ENCODE data around the gene ANKRD65.
A peak's percentile ranks its signal among the peaks of the same experiment; 100 is the strongest.
"Not testable (repeated sequence)": the region's sequence is repeated elsewhere in the genome, so short reads cannot be mapped to it uniquely, and the experiment has no call there.

The ANKRD65 gene

DNA sequence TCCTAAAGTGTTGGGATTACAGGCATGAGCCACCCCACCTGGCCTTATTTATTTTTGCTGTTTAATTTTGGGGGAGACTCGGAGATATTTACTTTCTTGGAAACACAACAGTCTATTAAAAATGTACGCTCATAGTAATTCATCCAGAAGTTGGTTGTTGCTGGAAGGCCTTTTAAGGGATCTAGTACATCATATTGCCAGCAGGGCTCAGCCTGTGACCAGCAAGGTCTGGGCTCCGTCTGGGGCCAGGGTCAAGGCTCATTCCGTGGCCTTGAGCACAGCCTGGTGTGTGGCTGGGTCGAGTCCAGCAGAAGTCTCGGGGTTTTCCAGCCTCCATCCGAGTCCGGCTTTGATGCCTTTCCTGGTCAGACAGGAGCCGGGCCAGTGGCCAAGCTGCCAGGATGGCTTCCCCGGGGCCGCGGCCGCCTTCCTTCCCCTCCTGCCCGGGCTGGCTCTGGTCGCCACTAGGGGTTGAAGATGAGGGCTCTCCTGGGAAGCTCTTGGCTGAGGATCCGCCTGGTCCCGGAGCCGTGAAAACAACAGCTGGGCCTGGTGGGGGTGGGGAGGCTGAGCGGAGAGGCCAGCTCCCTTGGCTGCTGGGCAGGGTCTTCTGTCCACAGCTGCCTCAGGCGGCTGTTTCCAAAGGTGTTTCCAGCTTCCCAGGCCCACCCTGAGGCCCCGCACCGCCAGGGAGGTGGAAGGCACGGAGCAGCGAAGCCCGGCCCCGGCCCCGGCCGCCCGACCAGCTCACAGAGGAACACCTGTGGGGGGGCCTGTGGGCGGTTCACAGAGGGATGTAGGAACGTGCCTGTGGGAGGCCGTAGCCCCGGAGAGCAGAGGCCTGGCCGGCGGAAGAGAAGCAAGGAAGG is 9.3 kb upstream of the ANKRD65 start:
- Mint-ChIP-seq H3K27ac (no peak overlapping the region), H3K4me1 (ENCODE audit: low read depth) (no peaks in the 10 kb centered on the region), H3K4me3 (no peak overlapping the region), H3K27me3 (ENCODE audit: low read depth) (peaks cover 18% of the 10 kb centered on the region), H3K9me3 (no peaks in the 10 kb centered on the region), H3K36me3 (ENCODE audit: low read depth) (no peaks in the 10 kb centered on the region)
- no peak for DNase-seq (ENCODE audit: low spot score)

DNA sequence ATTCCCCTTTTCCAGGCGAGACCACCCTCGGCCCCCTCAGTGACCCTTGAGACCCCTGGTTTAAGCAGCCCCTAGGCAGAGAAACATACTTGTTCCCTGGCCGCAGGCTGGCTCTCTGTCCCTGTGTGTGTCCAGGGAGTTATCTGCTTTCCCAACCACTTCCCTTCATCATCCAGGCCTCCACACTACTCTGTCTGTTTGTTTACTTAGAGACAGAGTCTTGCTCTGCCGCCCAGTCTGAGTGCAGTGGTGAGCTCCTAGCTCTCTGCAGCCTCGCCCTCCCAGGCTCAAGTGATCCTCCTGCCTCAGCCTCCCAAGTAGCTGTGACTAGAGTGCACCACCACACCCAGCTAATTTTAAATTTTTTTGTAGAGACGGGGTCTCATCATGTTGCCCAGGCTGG is 8.6 kb upstream of the ANKRD65 start:
- H3K4me1 Mint-ChIP-seq (ENCODE audit: low read depth), result no peaks in the 10 kb centered on the region
- peaks cover 19% of the 10 kb centered on the region for H3K27me3 Mint-ChIP-seq (ENCODE audit: low read depth)
- no peak overlapping the region for H3K4me3 Mint-ChIP-seq
- no peaks in the 10 kb centered on the region for H3K36me3 Mint-ChIP-seq (ENCODE audit: low read depth)
- DNase-seq (ENCODE audit: low spot score), result no peak
- no peaks in the 10 kb centered on the region for H3K9me3 Mint-ChIP-seq
- H3K27ac Mint-ChIP-seq, result no peak overlapping the region

- not testable (repeated sequence) for H3K36me3 Mint-ChIP-seq (ENCODE audit: low read depth); DNase-seq (ENCODE audit: low spot score); H3K27ac Mint-ChIP-seq; H3K9me3 Mint-ChIP-seq; H3K4me1 Mint-ChIP-seq (ENCODE audit: low read depth); H3K4me3 Mint-ChIP-seq
- peaks cover 19% of the 10 kb centered on the region for H3K27me3 Mint-ChIP-seq (ENCODE audit: low read depth)
These were observed 7.9 kb upstream of the ANKRD65 start for GRCh38 chr1:1428967-1429366.

DNA sequence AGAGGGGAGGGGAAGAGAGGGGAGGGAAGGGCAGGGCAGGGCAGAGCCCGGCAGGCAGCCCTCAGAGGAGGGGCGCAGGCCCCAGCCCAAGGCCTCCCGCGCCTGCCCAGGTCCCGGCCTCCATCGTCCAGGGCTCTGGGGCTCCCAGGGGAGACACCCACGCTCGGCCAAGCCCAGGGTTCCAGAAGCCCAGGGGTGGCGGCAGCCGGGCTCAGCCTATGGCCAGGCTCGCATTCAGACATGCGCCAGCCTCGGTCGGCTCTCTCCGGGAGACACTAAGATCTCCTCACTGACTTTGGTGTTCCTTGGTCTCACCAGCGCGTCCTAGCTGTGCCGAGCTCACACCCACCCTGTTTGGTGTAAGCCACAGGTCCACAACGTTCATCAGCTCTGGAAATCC is 7.1 kb upstream of the ANKRD65 start:
- H3K27me3 Mint-ChIP-seq (ENCODE audit: low read depth), result peaks cover 19% of the 10 kb centered on the region

GRCh38 chr1:1427820-1428148 is 6.7 kb upstream of the ANKRD65 start:
- Mint-ChIP-seq H3K27ac (no peak overlapping the region), H3K9me3 (no peaks in the 10 kb centered on the region), H3K4me3 (no peak overlapping the region), H3K27me3 (ENCODE audit: low read depth) (peaks cover 19% of the 10 kb centered on the region), H3K4me1 (ENCODE audit: low read depth) (no peaks in the 10 kb centered on the region), H3K36me3 (ENCODE audit: low read depth) (no peaks in the 10 kb centered on the region)
- no peak for DNase-seq (ENCODE audit: low spot score)

More for the DNA sequence above, 7.1 kb upstream of the ANKRD65 start:
- Mint-ChIP-seq H3K4me1 (ENCODE audit: low read depth) (no peaks in the 10 kb centered on the region), H3K9me3 (no peaks in the 10 kb centered on the region), H3K36me3 (ENCODE audit: low read depth) (no peaks in the 10 kb centered on the region), H3K27ac (no peak overlapping the region), H3K4me3 (no peak overlapping the region)
- no peak for DNase-seq (ENCODE audit: low spot score)

- Mint-ChIP-seq H3K4me1 (ENCODE audit: low read depth) (peaks cover 2% of the 10 kb centered on the region), H3K9me3 (no peaks in the 10 kb centered on the region), H3K27ac (no peak overlapping the region), H3K27me3 (ENCODE audit: low read depth) (peaks cover 19% of the 10 kb centered on the region), H3K4me3 (no peak overlapping the region), H3K36me3 (ENCODE audit: low read depth) (no peaks in the 10 kb centered on the region)
- no peak for DNase-seq (ENCODE audit: low spot score)
These were observed 6.2 kb upstream of the ANKRD65 start for GRCh38 chr1:1427106-1427819.

GRCh38 chr1:1426496-1427105 is 5.5 kb upstream of the ANKRD65 start:
- H3K4me3 Mint-ChIP-seq, result peak overlapping the region; percentile 12
- peaks cover 2% of the 10 kb centered on the region for H3K4me1 Mint-ChIP-seq (ENCODE audit: low read depth)
- no peaks in the 10 kb centered on the region for H3K36me3 Mint-ChIP-seq (ENCODE audit: low read depth)
- no peak for DNase-seq (ENCODE audit: low spot score)
- peaks cover 19% of the 10 kb centered on the region for H3K27me3 Mint-ChIP-seq (ENCODE audit: low read depth)
- no peak overlapping the region for H3K27ac Mint-ChIP-seq
- H3K9me3 Mint-ChIP-seq, result no peaks in the 10 kb centered on the region

GRCh38 chr1:1425753-1426495 is 4.8 kb upstream of the ANKRD65 start:
- Mint-ChIP-seq H3K4me3 (peak overlapping the region; percentile 12), H3K9me3 (no peaks in the 10 kb centered on the region)

GRCh38 chr1:1425426-1425752 is 4.3 kb upstream of the ANKRD65 start:
- no peak overlapping the region for H3K4me3 Mint-ChIP-seq
- peaks cover 2% of the 10 kb centered on the region for H3K4me1 Mint-ChIP-seq (ENCODE audit: low read depth)
- peaks cover 19% of the 10 kb centered on the region for H3K27me3 Mint-ChIP-seq (ENCODE audit: low read depth)
- H3K9me3 Mint-ChIP-seq, result no peaks in the 10 kb centered on the region
- no peaks in the 10 kb centered on the region for H3K36me3 Mint-ChIP-seq (ENCODE audit: low read depth)
- no peak for DNase-seq (ENCODE audit: low spot score)
- no peak overlapping the region for H3K27ac Mint-ChIP-seq

More at GRCh38 chr1:1425753-1426495, 4.8 kb upstream of the ANKRD65 start:
- DNase-seq (ENCODE audit: low spot score), result no peak
- H3K27ac Mint-ChIP-seq, result no peak overlapping the region
- H3K4me1 Mint-ChIP-seq (ENCODE audit: low read depth), result peaks cover 2% of the 10 kb centered on the region
- H3K27me3 Mint-ChIP-seq (ENCODE audit: low read depth), result peaks cover 19% of the 10 kb centered on the region
- no peaks in the 10 kb centered on the region for H3K36me3 Mint-ChIP-seq (ENCODE audit: low read depth)

- no peak overlapping the region for H3K27ac Mint-ChIP-seq
- no peak for DNase-seq (ENCODE audit: low spot score)
- H3K9me3 Mint-ChIP-seq, result no peaks in the 10 kb centered on the region
- peaks cover 15% of the 10 kb centered on the region for H3K27me3 Mint-ChIP-seq (ENCODE audit: low read depth)
- H3K4me3 Mint-ChIP-seq, result no peak overlapping the region
- H3K36me3 Mint-ChIP-seq (ENCODE audit: low read depth), result no peaks in the 10 kb centered on the region
- peaks cover 2% of the 10 kb centered on the region for H3K4me1 Mint-ChIP-seq (ENCODE audit: low read depth)
These were observed 3.6 kb upstream of the ANKRD65 start for GRCh38 chr1:1424707-1425106.

GRCh38 chr1:1423245-1423597 is 2.1 kb upstream of the ANKRD65 start:
- Mint-ChIP-seq H3K4me1 (ENCODE audit: low read depth) (peaks cover 2% of the 10 kb centered on the region), H3K27ac (no peak overlapping the region), H3K27me3 (ENCODE audit: low read depth) (peaks cover 12% of the 10 kb centered on the region), H3K4me3 (no peak overlapping the region), H3K9me3 (no peaks in the 10 kb centered on the region), H3K36me3 (ENCODE audit: low read depth) (no peaks in the 10 kb centered on the region)
- DNase-seq (ENCODE audit: low spot score), result no peak

GRCh38 chr1:1422465-1423244 is 1.6 kb upstream of the ANKRD65 start:
- DNase-seq (ENCODE audit: low spot score), result no peak
- no peak overlapping the region for H3K27ac Mint-ChIP-seq
- peaks cover 4% of the 10 kb centered on the region for H3K4me1 Mint-ChIP-seq (ENCODE audit: low read depth)

DNA sequence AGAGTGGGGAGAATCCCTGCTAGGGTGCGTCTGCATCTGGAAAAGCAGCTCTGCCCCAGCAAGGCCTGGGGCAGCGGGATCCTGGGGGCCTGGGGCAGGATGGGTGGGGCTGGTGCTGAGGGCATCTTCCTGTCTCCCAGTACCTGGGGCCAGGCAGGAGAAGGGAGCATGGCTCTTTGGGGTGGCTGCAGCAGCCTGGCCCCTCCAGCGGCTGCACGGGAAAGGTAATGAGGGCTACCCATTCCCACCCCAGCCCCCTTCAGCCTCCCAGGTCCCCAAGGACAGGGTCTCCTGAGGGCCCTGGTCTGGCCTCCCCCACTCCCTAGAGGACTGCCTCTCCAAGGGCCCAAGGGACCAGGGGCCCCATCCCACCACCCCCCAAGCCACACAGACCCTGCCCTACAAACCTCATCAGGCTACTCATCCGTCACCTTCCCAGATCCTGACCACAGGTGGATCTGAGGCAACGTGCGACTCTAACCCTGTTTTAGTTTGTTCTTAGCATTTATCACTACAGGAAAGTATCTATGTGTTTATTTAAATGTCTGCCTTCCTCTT is 910 bp upstream of the ANKRD65 start:
- no peak overlapping the region for H3K4me3 Mint-ChIP-seq
- no peaks in the 10 kb centered on the region for H3K36me3 Mint-ChIP-seq (ENCODE audit: low read depth)
- peaks cover 12% of the 10 kb centered on the region for H3K27me3 Mint-ChIP-seq (ENCODE audit: low read depth)

More at GRCh38 chr1:1422465-1423244, 1.6 kb upstream of the ANKRD65 start:
- Mint-ChIP-seq H3K27me3 (ENCODE audit: low read depth) (peaks cover 12% of the 10 kb centered on the region), H3K9me3 (no peaks in the 10 kb centered on the region), H3K36me3 (ENCODE audit: low read depth) (no peaks in the 10 kb centered on the region), H3K4me3 (no peak overlapping the region)

More for the DNA sequence above, 910 bp upstream of the ANKRD65 start:
- DNase-seq (ENCODE audit: low spot score), result no peak
- H3K27ac Mint-ChIP-seq, result no peak overlapping the region
- no peaks in the 10 kb centered on the region for H3K9me3 Mint-ChIP-seq
- H3K4me1 Mint-ChIP-seq (ENCODE audit: low read depth), result peaks cover 5% of the 10 kb centered on the region

All from T-helper 2 cell treated with Interferon-gamma antibody and Interleukin-4, amounts not matched to agents 5 μg/mL and 100 μg/mL, for 36 hours (primary cell).